SK-N-SH (cell line): Measurements from ENCODE around the gene DBH. TPM values are rescaled to one million over a fixed set of nuclear protein-coding genes. Genes with fewer than 3 reads are reported as not detected.

ENCODE experiments used
- CTCF ChIA-PET: fragments of 300-600, 350-600 bp; formaldehyde crosslinking; extraction: SDS; loops from one replicate; lab custom pipeline; 2021; lab: Yijun Ruan, JAX
- POLR2A ChIA-PET: fragments of 350-600 bp; sonication (Branson Sonifier 250); formaldehyde crosslinking; extraction: SDS; loops from one replicate; lab custom pipeline; 2020; ENCODE audit warnings: antibody characterized with exemption, inconsistent platforms; lab: Yijun Ruan, JAX
- DNase-seq: peaks from one replicate; pipeline ENCODE4 v3.0.0; 2012
- H2AFZ ChIP-seq: fragments of 200-600 bp; sonication (generic); 2 replicates; pipeline ENCODE4 v1.8.1; 2016; ENCODE audit warnings: antibody characterized with exemption, mild to moderate bottlenecking, low read depth
- H3F3A ChIP-seq: fragments of 200-600 bp; sonication (generic); replicated peaks from 2 replicates; pipeline ENCODE3; 2016; ENCODE audit warnings: antibody characterized with exemption, mild to moderate bottlenecking; ENCODE audit not compliant: insufficient read depth
- H3K27ac ChIP-seq, 2 experiments: fragments of 200-500 bp in 1 of 2; fragments of 200-600 bp in 1 of 2; sonication (Bioruptor generic) in 1 of 2; sonication (generic), shearing (Covaris generic) in 1 of 2; 2 replicates each; pipeline versions ENCODE4 v1.5.1 to v1.6.1; 2014 to 2016; ENCODE audit warnings: low read depth in 2 of 2, inconsistent platforms in 1 of 2, low read length in 1 of 2, mild to moderate bottlenecking in 1 of 2, mixed read lengths in 1 of 2
- H3K27me3 ChIP-seq: fragments of 200-600 bp; sonication (generic), shearing (Covaris generic); 2 replicates; pipeline ENCODE4 v1.6.1; 2016; ENCODE audit warnings: mixed run types; ENCODE audit not compliant: insufficient read depth
- H3K36me3 ChIP-seq, 2 experiments: fragments of 200-500 bp in 1 of 2; fragments of 200-600 bp in 1 of 2; sonication (Bioruptor generic) in 1 of 2; sonication (generic) in 1 of 2; replicated peaks in 1 of 2; 2 replicates each; pipeline versions ENCODE3 to v1.5.1; 2014 to 2016; ENCODE audit warnings: low read length in 1 of 2, mild to moderate bottlenecking in 1 of 2; ENCODE audit not compliant: insufficient read depth in 2 of 2, control insufficient read depth in 1 of 2
- H3K4me1 ChIP-seq, 2 experiments: fragments of 200-500 bp in 1 of 2; fragments of 200-600 bp in 1 of 2; sonication (Bioruptor generic) in 1 of 2; sonication (generic), shearing (Covaris generic) in 1 of 2; 2 replicates each; pipeline versions ENCODE4 v1.5.1 to v1.6.1; 2014 to 2016; ENCODE audit warnings: low read depth in 1 of 2, low read length in 1 of 2, mixed run types in 1 of 2; ENCODE audit not compliant: insufficient read depth in 2 of 2, control insufficient read depth in 1 of 2
- H3K4me2 ChIP-seq: fragments of 200-600 bp; sonication (generic), shearing (Covaris generic); 2 replicates; pipeline ENCODE4 v1.6.1; 2017; ENCODE audit warnings: mixed run types
- H3K4me3 ChIP-seq, 2 experiments: fragments of 200-500 bp in 1 of 2; fragments of 200-600 bp in 1 of 2; sonication (Bioruptor generic) in 1 of 2; sonication (generic), shearing (Covaris generic) in 1 of 2; 2 replicates each; pipeline versions ENCODE4 v1.5.1 to v1.8.1; 2014 to 2016; ENCODE audit warnings: low read depth in 2 of 2, inconsistent platforms in 1 of 2, low read length in 1 of 2, mild to moderate bottlenecking in 1 of 2, mixed read lengths in 1 of 2, moderate library complexity in 1 of 2
- H3K79me2 ChIP-seq: fragments of 200-600 bp; sonication (generic); 2 replicates; pipeline ENCODE4 v1.8.1; 2017; ENCODE audit warnings: mild to moderate bottlenecking; ENCODE audit not compliant: insufficient read depth
- H3K9ac ChIP-seq: fragments of 200-600 bp; sonication (generic); 2 replicates; pipeline ENCODE4 v1.6.1; 2017; ENCODE audit warnings: mixed run types
- H3K9me2 ChIP-seq: fragments of 200-600 bp; sonication (generic); 2 replicates; pipeline ENCODE4 v1.6.1; 2017; ENCODE audit warnings: mixed run types
- H3K9me3 ChIP-seq: fragments of 200-600 bp; sonication (generic); 2 replicates; pipeline ENCODE4 v1.6.1; 2017; ENCODE audit warnings: mixed run types, mild to moderate bottlenecking, moderate library complexity
- H4K20me1 ChIP-seq: fragments of 200-600 bp; sonication (generic); 2 replicates; pipeline ENCODE4 v1.6.1; 2017; ENCODE audit warnings: mild to moderate bottlenecking, mixed run types; ENCODE audit not compliant: insufficient read depth
- FOXJ3 ChIP-seq: sonication (generic); formaldehyde crosslinking; IDR thresholded peaks from 2 replicates; pipeline ENCODE4 v1.5.1; 2020; ENCODE audit warnings: mild to moderate bottlenecking, missing genetic modification reagents
- IRF3 ChIP-seq: fragments of 150-350 bp; IDR thresholded peaks from 2 replicates; pipeline ENCODE4 v1.6.1; 2016; ENCODE audit warnings: mild to moderate bottlenecking, low read depth, low read length
- JUND ChIP-seq: IDR thresholded peaks from 2 replicates; pipeline ENCODE4 v1.4.0; 2012
- MEF2A ChIP-seq: IDR thresholded peaks from 2 replicates; pipeline ENCODE4 v1.4.0; 2012; ENCODE audit warnings: low read depth, borderline replicate concordance
- MXI1 ChIP-seq: IDR thresholded peaks from 2 replicates; pipeline ENCODE4 v1.6.1; 2012; ENCODE audit warnings: mild to moderate bottlenecking, low read depth, low read length, improper control_type of control experiment
- PBX3 ChIP-seq: IDR thresholded peaks from 2 replicates; pipeline ENCODE4; 2012
- RAD21 ChIP-seq: IDR thresholded peaks from 2 replicates; pipeline ENCODE4 v1.6.1; 2012; ENCODE audit warnings: mild to moderate bottlenecking, low read length
- RXRA ChIP-seq: IDR thresholded peaks from 2 replicates; pipeline ENCODE4 v1.4.0; 2012; ENCODE audit warnings: low read depth, mild to moderate bottlenecking, borderline replicate concordance
- SMC3 ChIP-seq: IDR thresholded peaks from 2 replicates; pipeline ENCODE4 v1.6.1; 2012; ENCODE audit warnings: low read depth, low read length, improper control_type of control experiment
- YY1 ChIP-seq: IDR thresholded peaks from 2 replicates; pipeline ENCODE4 v1.4.0; 2012; ENCODE audit warnings: low read depth, mild to moderate bottlenecking
- WGBS: methylation state at CpG from one replicate; pipeline ENCODE4 v1.1.6; 2017; ENCODE audit warnings: low lambda C conversion rate; 5-methylcytosine and 5-hydroxymethylcytosine counted together
- polyA plus RNA-seq, 3 experiments: library from polyadenylated mRNA; depleted of rRNA; stranded (reverse); fragments of >200 nt; gene quantifications; 2 replicates each; pipeline ENCODE4 v1.2.3, GENCODE V29; 2012

The DBH gene
- polyA plus RNA-seq, 1 of the 3 experiments (the other 2 are of a cell fraction) = 0.92 TPM

- no peak overlapping the region for H2AFZ ChIP-seq
- no peak overlapping the region for H3K9ac ChIP-seq
- H3K27ac ChIP-seq = peak overlapping the region in 1 of 2 experiments; percentile 85; a peak in 2 of 4 replicates
- ChIA-PET POLR2A (interaction anchor here (0.8 to 4.9 kb wide), 13 partner anchors 9 to 156 kb away, joined by 3 to 34 read pairs (median 5); partner anchors contain the start of genes ADAMTSL2, DBH and SARDH), CTCF (interaction anchor here (0.6 to 1.9 kb wide), 10 partner anchors 9 to 130 kb away, joined by 3 to 9 read pairs (median 3); no protein-coding TSS in a partner anchor)
- no peaks in the 10 kb centered on the region for H3K27me3 ChIP-seq
- 63% methylated on average over 12 of the region's 26 CpGs for WGBS
- no peak overlapping the region for H3K4me2 ChIP-seq
- no peaks in the 10 kb centered on the region for H3K9me3 ChIP-seq
- DNase-seq = peak; percentile 64
- no peaks in the 10 kb centered on the region for H3F3A ChIP-seq
- H3K4me3 ChIP-seq = no peak overlapping the region
- H3K79me2 ChIP-seq = no peaks in the 10 kb centered on the region
- H3K36me3 ChIP-seq = no peaks in the 10 kb centered on the region
- no peaks in the 10 kb centered on the region for H3K9me2 ChIP-seq
- 0 out of 2 replicates have a peak, but pooled peaks have one; percentile 35 for TF ChIP-seq FOXJ3 (CRISPR knock-in tag)
- TF ChIP-seq YY1 = no peak
- no peak for TF ChIP-seq JUND
- peaks cover 0 to 46% of the 10 kb centered on the region in 2 experiments; a peak in 1 of 4 replicates for H3K4me1 ChIP-seq
- H4K20me1 ChIP-seq = no peaks in the 10 kb centered on the region
Measured at GRCh38 chr9:133661846-133662540, 25.8 kb downstream of the DBH start.

DNA sequence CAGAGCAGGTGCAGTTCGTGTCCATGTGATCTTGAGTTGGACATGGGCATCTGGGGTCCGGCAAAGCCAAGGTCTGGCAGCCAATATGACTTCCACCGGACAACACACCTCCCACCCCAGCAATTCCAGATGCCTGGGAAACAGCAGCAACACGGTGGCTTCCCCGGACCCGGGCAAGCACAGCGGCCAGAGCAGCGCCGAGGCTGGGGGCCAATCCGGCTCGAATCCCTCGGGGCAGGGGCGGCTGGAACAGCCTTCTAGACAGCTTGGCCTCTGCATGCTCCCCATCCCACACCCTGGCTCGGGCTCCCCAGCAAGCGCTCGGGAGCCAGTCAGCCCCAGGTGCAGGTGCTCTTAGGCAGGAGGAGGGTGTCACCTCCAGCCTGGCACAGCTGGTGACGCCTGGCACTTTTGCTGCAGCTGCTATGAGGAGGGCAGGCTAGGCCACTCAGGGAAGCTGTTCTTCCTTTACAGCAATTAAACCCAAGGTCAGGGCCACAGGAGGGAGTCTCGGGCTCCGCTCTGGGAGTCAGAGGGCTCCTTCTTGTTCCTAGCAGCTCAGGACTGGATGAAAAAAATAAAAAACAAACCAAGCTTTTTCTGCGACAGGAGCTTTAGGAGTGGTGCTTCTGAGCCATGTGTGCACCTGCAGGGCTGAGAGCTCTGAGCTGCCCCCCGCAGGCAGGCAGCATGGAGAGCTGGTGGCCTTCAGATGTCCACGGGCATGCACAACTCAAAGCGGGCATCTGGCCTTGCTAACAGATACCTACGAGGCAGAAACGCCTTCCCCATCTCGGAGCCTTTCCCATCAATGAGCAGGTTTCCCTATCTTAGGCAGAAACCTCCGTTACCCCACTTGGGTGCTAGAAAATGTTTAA lies 28.2 kb downstream of the DBH start:
- 56% methylated on average over 14 of the region's 27 CpGs for WGBS
- Histone ChIP-seq H4K20me1 (no peaks in the 10 kb centered on the region), H3F3A (no peaks in the 10 kb centered on the region), H3K9ac (no peak overlapping the region), H3K36me3 (no peaks in the 10 kb centered on the region), H3K27ac (peak overlapping the region in 1 of 2 experiments; percentile 85; a peak in 2 of 4 replicates), H3K4me1 (peaks cover 0 to 48% of the 10 kb centered on the region in 2 experiments; a peak in 1 of 4 replicates), H2AFZ (no peak overlapping the region), H3K9me2 (no peaks in the 10 kb centered on the region), H3K27me3 (no peaks in the 10 kb centered on the region), H3K9me3 (no peaks in the 10 kb centered on the region), H3K4me2 (no peak overlapping the region), H3K4me3 (no peak overlapping the region), H3K79me2 (no peaks in the 10 kb centered on the region)
- CTCF ChIA-PET = interaction anchor here (0.9 to 2.7 kb wide), 12 partner anchors 17 to 131 kb away, joined by 3 to 9 read pairs (median 4); partner anchors contain the start of gene DBH
- POLR2A ChIA-PET = interaction anchor here (0.6 to 4.9 kb wide), 17 partner anchors 9 to 137 kb away, joined by 3 to 34 read pairs (median 4); partner anchors contain the start of genes ADAMTSL2, DBH, FAM163B and SARDH
- peak; percentile 68 for DNase-seq
- TF ChIP-seq RAD21 = peak; percentile 51
- no peak for TF ChIP-seq IRF3
- peak; percentile 22; the same call in 1 of the 2 replicates for TF ChIP-seq SMC3
- TF ChIP-seq MXI1 = peak; percentile 52; the same call in 1 of the 2 replicates
- no peak for TF ChIP-seq MEF2A
- no peak for TF ChIP-seq RXRA
- no peak for TF ChIP-seq PBX3
